ENCODE measurements around the gene PCDHGB5. TPM values are rescaled to one million over a fixed set of nuclear protein-coding genes. Genes with fewer than 3 reads are reported as not detected.
"Not testable (repeated sequence)": the region's sequence is repeated elsewhere in the genome, so short reads cannot be mapped to it uniquely, and the experiment has no call there.

PCDHGB5 gene
- total RNA-seq, 4 donors from 2014 or later, result 3.0 to 6.3 (median 4.4) TPM

- no peak for DNase-seq
- ATAC-seq, result no peak
- peak overlapping the region in 1 of 4 donors; percentile 20 for H3K4me3 ChIP-seq
- peaks cover 4% of the 10 kb centered on the region in 2 donors for H3K4me1 ChIP-seq
- H3K9me3 ChIP-seq, result peaks cover 0 to 5% (median 5%) of the 10 kb centered on the region in 3 donors
- TF ChIP-seq CTCF (IDR thresholded peaks at IDR 0.05 in 4 of 5, conservative IDR thresholded peaks at IDR 0.05 in 1 of 5) (no peak), POLR2A (IDR thresholded peaks at IDR 0.05) (no peak)
- H3K36me3 ChIP-seq, result no peaks in the 10 kb centered on the region
- H3K27me3 ChIP-seq, result peaks cover 0 to 11% (median 2%) of the 10 kb centered on the region in 3 donors
- intact Hi-C loops (cut with DNase I; ENCODE audit: low total_unique reads) (no loop called here), in situ Hi-C loops (cut with MboI; ENCODE audit: low sequenced_read_pairs in 4 of 4) (no loop called here)
- no peak overlapping the region for H3K27ac ChIP-seq
Observed at GRCh38 chr5:141388661-141389060, 9.1 kb upstream of the PCDHGB5 start.

- no peak for ATAC-seq
- intact Hi-C loops (cut with DNase I; ENCODE audit: low total_unique reads) (no loop called here), in situ Hi-C loops (cut with MboI; ENCODE audit: low sequenced_read_pairs in 4 of 4) (no loop called here)
- Histone ChIP-seq H3K36me3 (no peaks in the 10 kb centered on the region), H3K27ac (no peak overlapping the region), H3K4me1 (peaks cover 4% of the 10 kb centered on the region in 2 donors), H3K9me3 (peaks cover 0 to 5% (median 5%) of the 10 kb centered on the region in 3 donors), H3K27me3 (peaks cover 0 to 15% (median 2%) of the 10 kb centered on the region in 3 donors), H3K4me3 (no peak overlapping the region)
- TF ChIP-seq CTCF (IDR thresholded peaks at IDR 0.05 in 4 of 5, conservative IDR thresholded peaks at IDR 0.05 in 1 of 5) (no peak), POLR2A (IDR thresholded peaks at IDR 0.05) (no peak)
- DNase-seq, result no peak
Observed at GRCh38 chr5:141389153-141390042, 8.3 kb upstream of the PCDHGB5 start.

- Histone ChIP-seq H3K9me3 (peaks cover 0 to 5% (median 5%) of the 10 kb centered on the region in 3 donors), H3K27me3 (peaks cover 0 to 21% (median 2%) of the 10 kb centered on the region in 3 donors), H3K4me1 (peaks cover 0 to 6% of the 10 kb centered on the region in 2 donors), H3K4me3 (peak within 1 kb of the TSS; percentile 9 to 41 (median 12)), H3K36me3 (no peaks in the 10 kb centered on the region), H3K27ac (no peak within 1 kb of the TSS)
- intact Hi-C loops (cut with DNase I; ENCODE audit: low total_unique reads), result no loop called here
- no peak for TF ChIP-seq POLR2A (IDR thresholded peaks at IDR 0.05)
- TF ChIP-seq CTCF (IDR thresholded peaks at IDR 0.05 in 4 of 5, conservative IDR thresholded peaks at IDR 0.05 in 1 of 5), result peak in 3 of 5 experiments; percentile 18 to 48 (median 20)
- peak in 1 of 2 donors; percentile 37 for ATAC-seq
- no peak for DNase-seq
- in situ Hi-C loops (cut with MboI; ENCODE audit: low sequenced_read_pairs in 4 of 4), result no loop called here
Observed at GRCh38 chr5:141392429-141393198, 5.1 kb upstream of the PCDHGB5 start, which contains the start of gene PCDHGA8. Gene PCDHGA8 (plus strand): TSS chr5:141392633. CDS start chr5:141392814, 181 bp downstream.

GRCh38 chr5:141393267-141393666 is 4.5 kb upstream of the PCDHGB5 start:
- Histone ChIP-seq H3K27ac (no peak overlapping the region), H3K36me3 (no peaks in the 10 kb centered on the region), H3K4me3 (peak overlapping the region in 1 of 4 donors; percentile 41), H3K27me3 (peaks cover 0 to 21% (median 2%) of the 10 kb centered on the region in 3 donors), H3K9me3 (peaks cover 0 to 5% (median 5%) of the 10 kb centered on the region in 3 donors), H3K4me1 (peaks cover 0 to 6% of the 10 kb centered on the region in 2 donors)
- in situ Hi-C loops (cut with MboI; ENCODE audit: low sequenced_read_pairs in 4 of 4) (no loop called here), intact Hi-C loops (cut with DNase I; ENCODE audit: low total_unique reads) (no loop called here)
- no peak for ATAC-seq
- no peak for DNase-seq
- TF ChIP-seq CTCF (IDR thresholded peaks at IDR 0.05 in 4 of 5, conservative IDR thresholded peaks at IDR 0.05 in 1 of 5) (no peak), POLR2A (IDR thresholded peaks at IDR 0.05) (no peak)

- intact Hi-C loops (cut with DNase I; ENCODE audit: low total_unique reads), result not testable (repeated sequence)
Observed at GRCh38 chr5:141394401-141395187, 3.2 kb upstream of the PCDHGB5 start.

More at GRCh38 chr5:141394401-141395187, 3.2 kb upstream of the PCDHGB5 start:
- Histone ChIP-seq H3K4me1 (peaks cover 6 to 16% of the 10 kb centered on the region in 2 donors), H3K27me3 (peaks cover 0 to 21% (median 0%) of the 10 kb centered on the region in 3 donors)
- ATAC-seq; H3K27ac ChIP-seq; DNase-seq; in situ Hi-C loops (cut with MboI; ENCODE audit: low sequenced_read_pairs in 4 of 4); H3K36me3 ChIP-seq; H3K9me3 ChIP-seq; H3K4me3 ChIP-seq: not testable (repeated sequence)

Measured in gastrocnemius medialis (tissue), 4 donors.